GM19035 (cell line): ENCODE results near the gene ALDH1L2.
A peak's percentile ranks its signal among the peaks of the same experiment; 100 is the strongest.
"Not testable (repeated sequence)": the region's sequence is repeated elsewhere in the genome, so short reads cannot be mapped to it uniquely, and the experiment has no call there.

ENCODE experiments used
- ATAC-seq: cut with Tn5 transposase; IDR thresholded peaks from one replicate; pipeline ENCODE4 v1.9.1; 2021; ENCODE audit not compliant: unreplicated experiment

The ALDH1L2 gene

GRCh38 chr12:104986022-104986941 lies 98.0 kb downstream of the ALDH1L2 start, which contains the start of gene NOPCHAP1:
Gene NOPCHAP1 (plus strand): TSS chr12:104986316. CDS start chr12:104986353, 37 bp downstream.
- ATAC-seq, result peak; percentile 96

GRCh38 chr12:104985206-104985605 lies 99.1 kb downstream of the ALDH1L2 start:
- ATAC-seq, result no peak

GRCh38 chr12:104977688-104978087 lies 106.6 kb downstream of the ALDH1L2 start:
- not testable (repeated sequence) for ATAC-seq

GRCh38 chr12:104976703-104977102 lies 107.6 kb downstream of the ALDH1L2 start:
- no peak for ATAC-seq

- no peak for ATAC-seq
Observed at GRCh38 chr12:104975587-104976343, 108.5 kb downstream of the ALDH1L2 start.

- ATAC-seq, result peak; percentile 94
Observed at GRCh38 chr12:104974626-104975290, 109.5 kb downstream of the ALDH1L2 start.

- no peak for ATAC-seq
Observed at GRCh38 chr12:104973250-104973649, 111.0 kb downstream of the ALDH1L2 start.

GRCh38 chr12:104971306-104971705 lies 113.0 kb downstream of the ALDH1L2 start:
- no peak for ATAC-seq
